Brain pericyte (primary cell): ENCODE data around the gene MFNG.

ENCODE experiments used
- DNase-seq: peaks from one replicate; pipeline ENCODE4 v3.0.0-alpha.2; 2012; ENCODE audit warnings: low read depth, low spot score

Gene MFNG

DNA sequence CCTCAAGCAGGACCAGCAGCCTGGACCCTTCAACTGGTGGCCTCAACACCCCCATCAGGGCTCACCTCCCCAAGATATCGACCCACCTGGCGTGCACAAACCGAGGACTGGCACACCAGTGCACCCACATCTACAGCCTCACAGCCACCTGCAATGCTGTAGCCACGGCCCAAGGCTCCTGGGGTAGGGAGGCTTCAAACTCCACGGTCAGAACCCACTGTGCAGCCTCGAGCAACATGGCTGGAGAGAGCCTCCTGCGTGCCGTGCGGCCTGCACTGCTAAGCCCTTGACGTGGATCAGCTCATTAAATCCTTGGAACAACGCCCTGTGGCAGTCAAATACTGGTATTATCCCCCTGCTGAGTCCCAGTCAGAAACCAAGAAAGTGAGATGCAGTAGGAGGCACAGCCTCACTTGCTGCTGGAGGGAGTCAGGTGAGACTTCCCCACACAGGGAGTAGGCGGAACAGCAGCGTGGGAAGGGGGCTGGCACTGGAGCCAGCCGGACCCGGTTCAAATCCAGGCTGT lies 28.4 kb upstream of the MFNG start:
- DNase-seq = no peak

DNA sequence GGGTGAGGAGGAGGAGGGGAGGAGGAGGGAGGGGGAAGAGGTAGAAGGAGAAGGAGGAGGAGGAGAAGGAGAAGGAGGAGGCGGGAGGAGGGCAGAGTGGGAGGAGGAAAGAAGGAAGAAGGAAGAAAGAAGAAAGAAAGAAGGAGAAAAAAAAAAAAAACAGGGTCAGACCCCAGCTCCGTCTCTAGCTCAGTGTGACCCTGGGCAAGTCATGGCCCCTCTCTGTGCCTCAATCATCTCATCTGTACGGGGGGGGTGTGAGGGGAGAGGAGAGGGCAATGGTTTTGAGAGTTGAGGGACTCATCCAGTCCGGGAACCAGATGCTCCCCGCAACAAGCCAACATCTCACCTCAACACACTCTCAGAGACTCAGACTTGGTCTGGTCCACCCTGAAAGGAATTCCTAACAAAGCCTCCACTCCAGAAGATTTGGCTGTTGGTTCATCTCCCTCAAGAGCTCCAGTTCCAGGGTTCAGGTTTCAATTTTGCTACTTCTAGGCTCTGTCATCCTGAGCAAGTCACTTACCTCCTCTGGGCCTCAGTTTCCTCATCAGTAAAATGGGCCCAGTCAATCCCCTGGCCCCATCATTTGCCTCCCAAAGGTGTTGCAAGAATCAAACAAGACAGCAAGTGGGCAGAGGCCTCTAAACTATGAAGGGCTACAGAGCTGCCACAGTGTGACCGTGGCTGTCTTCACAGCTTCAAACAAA lies 25.4 kb upstream of the MFNG start:
- DNase-seq = no peak

GRCh38 chr22:37510091-37510490 lies 23.9 kb upstream of the MFNG start:
- DNase-seq = no peak

DNA sequence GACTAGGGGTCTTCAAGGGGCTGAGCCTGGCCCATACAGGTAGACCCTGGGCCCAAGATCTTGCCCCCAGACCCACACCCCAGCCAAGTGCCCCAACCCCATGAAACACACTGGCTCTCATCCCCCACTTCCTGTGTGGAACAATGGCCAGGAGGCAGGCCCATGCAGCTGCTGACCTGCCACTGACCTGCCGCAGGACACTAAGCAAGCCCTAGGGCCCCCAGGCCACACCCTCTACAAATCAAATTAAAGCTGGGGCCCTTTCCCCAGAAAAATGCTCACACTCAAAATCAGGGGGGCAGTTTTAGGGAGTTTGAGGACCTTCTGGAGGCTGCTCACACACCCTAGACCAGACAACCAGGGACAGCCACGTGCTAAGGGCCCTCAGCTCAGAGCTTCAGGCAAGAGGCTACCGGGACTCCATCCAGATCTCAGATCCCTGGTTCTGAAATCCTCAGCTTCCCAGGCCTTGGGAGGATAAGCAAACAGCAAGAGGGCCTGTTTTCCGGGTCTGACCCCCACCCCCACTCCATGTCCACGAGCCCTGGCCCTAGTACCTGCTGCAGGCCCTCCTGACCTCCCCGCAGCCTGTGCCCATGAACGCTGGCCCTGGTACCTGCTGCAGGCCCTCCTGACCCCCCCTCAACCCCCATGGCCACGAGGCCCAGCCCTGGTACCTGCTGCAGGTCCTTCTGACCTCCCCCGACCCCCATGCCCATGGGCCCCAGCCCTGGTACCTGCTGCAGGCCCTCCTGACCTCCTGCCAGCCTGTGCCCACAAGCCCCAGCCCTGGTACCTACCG lies 23.1 kb upstream of the MFNG start:
- DNase-seq = no peak

DNA sequence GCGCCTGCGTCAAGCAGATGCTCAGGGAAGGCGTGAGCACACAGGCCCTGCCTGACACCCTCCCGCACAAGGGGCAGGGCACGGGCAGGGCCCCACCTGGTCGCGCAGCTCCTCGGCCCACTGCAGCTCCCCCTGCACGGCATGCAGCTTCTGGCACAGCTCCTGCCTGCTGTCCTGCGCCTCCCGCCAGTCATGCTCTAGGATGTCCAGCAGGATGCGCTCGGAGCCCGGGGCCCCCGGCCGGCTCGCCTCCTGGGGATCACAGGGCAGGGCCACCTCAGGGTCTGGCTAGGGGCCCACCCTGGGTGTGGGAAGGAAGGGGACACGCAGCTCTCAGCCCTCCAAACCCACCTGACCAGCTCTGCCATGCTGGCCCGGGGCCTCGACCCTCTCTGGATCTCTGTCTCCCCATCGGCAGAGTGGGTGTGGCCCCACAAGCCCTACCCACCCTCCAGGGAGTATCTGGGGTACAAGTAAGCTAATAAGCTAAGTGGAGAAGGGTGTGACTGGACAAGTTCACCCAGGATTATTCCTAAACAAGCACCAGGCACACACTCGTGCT lies 22.3 kb upstream of the MFNG start:
- no peak for DNase-seq

- no peak for DNase-seq
Measured at GRCh38 chr22:37507731-37508130, 21.5 kb upstream of the MFNG start.

GRCh38 chr22:37505989-37506388 lies 19.8 kb upstream of the MFNG start:
- DNase-seq = no peak

GRCh38 chr22:37505565-37505964 lies 19.4 kb upstream of the MFNG start:
- no peak for DNase-seq

- no peak for DNase-seq
Measured at GRCh38 chr22:37504964-37505363, 18.8 kb upstream of the MFNG start.

GRCh38 chr22:37503850-37504249 lies 17.7 kb upstream of the MFNG start:
- no peak for DNase-seq

- no peak for DNase-seq
Measured at GRCh38 chr22:37503183-37503683, 17.0 kb upstream of the MFNG start.

GRCh38 chr22:37502342-37503182 lies 16.4 kb upstream of the MFNG start:
- no peak for DNase-seq

DNA sequence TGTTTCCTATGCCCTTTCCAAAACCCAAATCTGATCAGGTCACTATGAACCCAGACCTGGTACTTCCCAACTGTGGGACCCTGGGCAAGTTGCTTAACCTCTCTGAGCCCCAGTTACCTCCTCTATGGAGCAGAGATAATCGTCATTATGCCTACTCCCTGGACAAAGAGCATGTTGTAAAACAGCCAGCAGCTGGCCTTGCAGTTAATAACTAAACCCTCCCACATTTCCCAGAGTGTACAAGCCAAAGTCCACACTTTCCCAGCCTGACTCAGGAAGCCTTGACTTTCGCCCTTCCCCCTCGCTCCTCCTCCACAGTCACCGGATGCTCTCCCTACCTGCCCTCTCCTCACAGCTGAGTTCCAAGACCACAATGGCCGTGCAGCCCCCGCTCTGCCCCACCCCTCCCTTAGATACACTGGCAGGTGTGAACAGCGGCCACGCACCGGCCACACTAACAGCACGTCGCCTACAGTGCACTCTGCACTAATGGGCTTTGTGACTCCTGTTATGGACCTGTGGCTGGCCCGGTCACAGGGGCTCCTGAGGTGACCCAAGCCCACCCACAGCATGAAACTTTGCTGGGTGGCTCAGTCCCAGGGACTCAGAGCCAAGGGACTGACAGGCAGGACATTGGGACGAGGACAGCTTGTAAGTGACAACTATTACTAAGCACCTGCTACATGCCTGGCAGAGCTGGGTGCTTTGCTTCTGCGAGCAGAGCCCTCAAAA lies 15.6 kb upstream of the MFNG start:
- peak; percentile 68 for DNase-seq

- peak; percentile 48 for DNase-seq
Measured at GRCh38 chr22:37500745-37501609, 14.8 kb upstream of the MFNG start.

- DNase-seq = no peak
Measured at GRCh38 chr22:37499789-37500540, 13.8 kb upstream of the MFNG start.

DNA sequence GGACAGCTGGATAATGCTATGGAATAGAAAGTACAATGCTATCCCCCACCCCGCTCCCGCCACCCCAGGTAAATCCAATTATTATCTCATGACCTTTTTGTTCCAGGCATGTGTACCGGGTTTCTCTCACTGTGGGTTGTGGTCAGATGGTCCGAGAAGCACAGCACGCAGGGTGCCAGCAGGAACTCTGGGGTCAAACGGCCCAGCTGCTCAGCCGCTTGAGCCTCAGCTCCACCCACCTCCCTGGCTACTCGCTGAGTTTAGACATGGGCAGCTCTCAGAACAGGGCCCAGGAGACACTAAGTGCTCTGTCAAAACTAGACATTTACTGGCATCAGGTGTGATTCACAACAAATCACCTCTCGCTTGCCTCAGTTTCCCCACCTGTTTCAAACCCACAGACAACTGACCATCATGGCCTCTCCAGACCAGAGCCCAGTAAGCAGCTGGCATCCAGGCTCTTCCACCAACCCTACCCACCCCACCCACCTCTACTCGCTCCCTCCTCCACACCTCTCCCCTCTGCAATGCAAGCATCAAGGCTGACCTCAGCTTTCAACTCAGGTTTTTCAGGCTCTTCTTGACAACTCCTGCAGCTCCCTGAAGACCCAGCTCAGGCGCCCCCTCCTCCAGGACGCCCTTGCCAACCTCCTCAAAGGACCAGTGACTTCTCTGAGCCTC lies 13.0 kb upstream of the MFNG start:
- DNase-seq = no peak

DNA sequence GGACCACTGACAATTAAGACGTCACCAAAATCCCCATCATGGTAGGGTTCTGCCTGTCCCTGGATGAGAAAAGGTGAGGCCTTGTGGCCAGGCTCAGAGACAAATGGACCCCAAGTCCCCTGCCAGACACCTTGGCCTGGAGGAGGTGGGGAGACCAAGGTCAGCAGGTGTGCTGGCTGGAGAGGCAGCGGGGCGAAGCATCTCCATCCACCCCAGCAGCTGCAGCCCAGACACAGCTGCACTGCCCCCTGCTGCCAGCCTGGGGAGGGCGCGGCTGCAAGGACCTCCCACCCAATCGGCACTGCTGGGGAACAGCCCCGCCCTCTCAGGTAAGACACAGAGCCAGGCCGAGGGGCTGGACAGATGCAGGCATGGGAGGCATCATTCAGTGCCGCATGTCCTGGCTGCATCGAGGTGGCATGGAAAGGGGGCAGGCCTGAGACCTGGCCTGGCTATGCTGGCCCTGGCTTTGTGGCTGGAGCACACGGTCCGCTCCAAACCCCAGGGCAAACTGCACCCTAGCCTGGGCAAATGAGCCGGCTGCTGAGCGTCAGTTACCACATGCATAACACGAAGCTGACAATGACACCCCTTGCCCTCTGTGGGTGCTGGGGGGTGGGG lies 12.2 kb upstream of the MFNG start:
- no peak for DNase-seq

DNA sequence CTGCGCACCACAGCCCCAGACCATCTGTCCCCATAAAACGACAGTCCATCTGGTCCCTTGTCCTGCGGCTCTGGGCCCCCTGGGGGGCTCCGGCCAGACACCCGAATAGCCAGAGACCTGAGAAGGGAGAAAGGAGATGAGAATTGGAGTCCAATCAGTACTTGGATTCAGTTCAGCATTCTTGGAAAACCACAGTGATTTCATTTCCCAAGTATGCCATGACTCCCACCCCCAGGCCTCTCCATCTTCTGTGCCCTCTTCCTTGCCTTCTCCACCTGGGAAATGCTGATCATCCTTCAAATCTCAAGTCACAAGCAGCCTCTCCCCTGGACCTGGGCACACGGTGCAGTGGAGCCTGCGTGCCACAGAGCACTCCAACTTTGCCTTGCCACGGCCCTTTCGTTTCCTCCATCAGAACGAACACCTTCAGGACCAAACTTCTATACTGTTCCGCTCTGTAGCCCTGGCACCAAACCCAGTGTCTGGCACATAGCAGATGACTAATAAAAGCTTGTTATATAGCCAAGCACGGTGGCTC lies 10.9 kb upstream of the MFNG start:
- DNase-seq = no peak
